H9 (cell line): ENCODE data around the gene VSIR. TPM values are rescaled to one million over a fixed set of nuclear protein-coding genes. Genes with fewer than 3 reads are reported as not detected.
A peak's percentile ranks its signal among the peaks of the same experiment; 100 is the strongest.

Experiments
- DNase-seq: peaks from one replicate; pipeline ENCODE4 v3.0.0-alpha.2; 2017
- H2AFZ ChIP-seq: one replicate; pipeline ENCODE4 v1.6.1; 2013; ENCODE audit warnings: mild to moderate bottlenecking, low read length, control low read depth, moderate library complexity
- H2AK5ac ChIP-seq: 2 replicates; pipeline ENCODE4 v1.6.1; 2013; ENCODE audit warnings: low read length, control low read depth, mixed read lengths; ENCODE audit not compliant: insufficient read length
- H2BK120ac ChIP-seq: one replicate; pipeline ENCODE4 v1.6.1; 2013; ENCODE audit warnings: low read depth, mild to moderate bottlenecking, low read length, control low read depth, inconsistent platforms; ENCODE audit not compliant: poor library complexity, severe bottlenecking
- H2BK12ac ChIP-seq: 2 replicates; pipeline ENCODE4 v1.6.1; 2013; ENCODE audit warnings: low read length, control low read depth, mixed read lengths, low read depth; ENCODE audit not compliant: insufficient read length
- H2BK15ac ChIP-seq: 2 replicates; pipeline ENCODE4 v1.6.1; 2013; ENCODE audit warnings: low read depth, low read length, control low read depth
- H2BK20ac ChIP-seq: one replicate; pipeline ENCODE4 v1.6.1; 2013; ENCODE audit warnings: low read depth, mild to moderate bottlenecking, low read length, control low read depth, inconsistent platforms; ENCODE audit not compliant: poor library complexity, severe bottlenecking
- H2BK5ac ChIP-seq: 2 replicates; pipeline ENCODE4 v1.6.1; 2013; ENCODE audit warnings: low read length, control low read depth, mixed read lengths; ENCODE audit not compliant: insufficient read length
- H3K14ac ChIP-seq: 2 replicates; pipeline ENCODE4 v1.6.1; 2013; ENCODE audit warnings: low read length, control low read depth; ENCODE audit not compliant: insufficient read depth
- H3K18ac ChIP-seq: 2 replicates; pipeline ENCODE4 v1.6.1; 2013; ENCODE audit warnings: low read depth, mild to moderate bottlenecking, mixed read lengths, low read length, control low read depth; ENCODE audit not compliant: insufficient read length
- H3K23ac ChIP-seq: 2 replicates; pipeline ENCODE4 v1.6.1; 2013; ENCODE audit warnings: low read length, control low read depth, mixed read lengths, low read depth; ENCODE audit not compliant: insufficient read length
- H3K23me2 ChIP-seq: 2 replicates; pipeline ENCODE4 v1.6.1; 2013; ENCODE audit warnings: low read depth, mild to moderate bottlenecking, mixed read lengths, low read length, control low read depth; ENCODE audit not compliant: insufficient read length, poor library complexity, severe bottlenecking
- H3K27ac ChIP-seq: 2 replicates; pipeline ENCODE4 v1.5.1; 2013; ENCODE audit warnings: low read length, control low read depth, mixed read lengths, low read depth; ENCODE audit not compliant: insufficient read length
- H3K27me3 ChIP-seq: 2 replicates; pipeline ENCODE4 v1.6.1; 2013; ENCODE audit warnings: low read length, control low read depth, inconsistent platforms; ENCODE audit not compliant: insufficient read depth
- H3K4ac ChIP-seq: 2 replicates; pipeline ENCODE4 v1.6.1; 2013; ENCODE audit warnings: low read depth, mild to moderate bottlenecking, control low read depth, inconsistent platforms, low read length, moderate library complexity
- H3K4me1 ChIP-seq: 2 replicates; pipeline ENCODE4 v1.6.1; 2013; ENCODE audit warnings: low read length, control low read depth, inconsistent platforms; ENCODE audit not compliant: insufficient read depth
- H3K4me2 ChIP-seq: 2 replicates; pipeline ENCODE4 v1.6.1; 2013; ENCODE audit warnings: low read length, control low read depth, mixed read lengths; ENCODE audit not compliant: insufficient read length, insufficient read depth
- H3K56ac ChIP-seq: 2 replicates; pipeline ENCODE4 v1.6.1; 2013; ENCODE audit warnings: low read depth, mild to moderate bottlenecking, mixed read lengths, low read length, control low read depth; ENCODE audit not compliant: insufficient read length
- H3K79me1 ChIP-seq: 2 replicates; pipeline ENCODE4 v1.6.1; 2013; ENCODE audit warnings: low read depth, mild to moderate bottlenecking, moderate library complexity, low read length, control low read depth, inconsistent platforms; ENCODE audit not compliant: insufficient read depth, poor library complexity, severe bottlenecking
- H3K79me2 ChIP-seq: 2 replicates; pipeline ENCODE4 v1.6.1; 2013; ENCODE audit warnings: low read length, control low read depth, inconsistent platforms; ENCODE audit not compliant: insufficient read depth
- H3K9ac ChIP-seq: 2 replicates; pipeline ENCODE4 v1.6.1; 2013; ENCODE audit warnings: low read length, control low read depth, mixed read lengths; ENCODE audit not compliant: insufficient read length; ENCODE audit errors: extremely low read depth
- H3K9me3 ChIP-seq: one replicate; pipeline ENCODE4 v1.6.1; 2013; ENCODE audit warnings: low read depth, low read length, inconsistent platforms; ENCODE audit not compliant: control insufficient read depth
- H3T11ph ChIP-seq: one replicate; pipeline ENCODE4 v1.6.1; 2013; ENCODE audit warnings: mild to moderate bottlenecking, low read length, control low read depth, inconsistent platforms
- H4K20me1 ChIP-seq: one replicate; pipeline ENCODE4 v1.6.1; 2013; ENCODE audit not compliant: control insufficient read depth, insufficient read length, insufficient read depth
- H4K5ac ChIP-seq: 2 replicates; pipeline ENCODE4 v1.6.1; 2013; ENCODE audit warnings: low read depth, mild to moderate bottlenecking, mixed read lengths, low read length, control low read depth; ENCODE audit not compliant: insufficient read length
- H4K8ac ChIP-seq: replicated peaks from 2 replicates; pipeline ENCODE4 v1.6.1; 2013; ENCODE audit warnings: low read length, control low read depth, mixed read lengths, low read depth; ENCODE audit not compliant: insufficient read length
- H4K91ac ChIP-seq: 2 replicates; pipeline ENCODE4 v1.6.1; 2013; ENCODE audit warnings: low read depth, mild to moderate bottlenecking, moderate library complexity, mixed read lengths, low read length, control low read depth; ENCODE audit not compliant: insufficient read length
- H3K27ac Mint-ChIP-seq, 3 experiments: 2 replicates in 2 of 3; 3 replicates in 1 of 3; pipeline ENCODE4 v1.8.0; 2020 to 2021; ENCODE audit warnings: mixed read lengths in 3 of 3, mild to moderate bottlenecking in 1 of 3, moderate library complexity in 1 of 3
- H3K27me3 Mint-ChIP-seq: 2 replicates; pipeline ENCODE4 v1.8.0; 2021; ENCODE audit warnings: low read depth, mild to moderate bottlenecking, moderate library complexity, mixed read lengths
- H3K36me3 Mint-ChIP-seq, 3 experiments: 2 replicates in 2 of 3; 3 replicates in 1 of 3; pipeline ENCODE4 v1.8.0; 2020 to 2021; ENCODE audit warnings: low read depth in 3 of 3, mixed read lengths in 3 of 3; ENCODE audit not compliant: insufficient read depth in 1 of 3
- H3K4me1 Mint-ChIP-seq, 2 experiments: 2 replicates each; pipeline ENCODE4 v1.8.0; 2020; ENCODE audit warnings: mixed read lengths in 2 of 2
- H3K4me3 Mint-ChIP-seq, 2 experiments: 2 replicates in 1 of 2; 3 replicates in 1 of 2; pipeline ENCODE4 v1.8.0; 2020 to 2021; ENCODE audit warnings: mild to moderate bottlenecking in 2 of 2, mixed read lengths in 2 of 2, moderate library complexity in 1 of 2
- H3K9me3 Mint-ChIP-seq, 2 experiments: 2 replicates in 1 of 2; 3 replicates in 1 of 2; pipeline ENCODE4 v1.8.0; 2020; ENCODE audit warnings: mild to moderate bottlenecking in 2 of 2, mixed read lengths in 2 of 2, moderate library complexity in 1 of 2
- WGBS: extraction: QIAGEN DNeasy Blood & Tissue Kit; methylation state at CpG from one replicate; pipeline ENCODE4 v1.1.7; 2013; ENCODE audit warnings: missing lambda C conversion rate, low lambda C conversion rate, mixed read lengths; ENCODE audit not compliant: insufficient read length; ENCODE audit errors: extremely low coverage; 5-methylcytosine and 5-hydroxymethylcytosine counted together
- total RNA-seq: library from RNA; stranded (reverse); gene quantifications from 2 replicates; pipeline ENCODE4 v1.2.1, GENCODE V29; 2021
- TF ChIP-seq, protein P1 (sequence below): fragments of 200-600 bp; sonication (generic); conservative IDR thresholded peaks from 3 replicates; pipeline ENCODE4 v1.8.0; 2021; ENCODE audit warnings: antibody characterized with exemption, mild to moderate bottlenecking

The VSIR gene
- total RNA-seq, 1 experiment from 2014 or later = 0.11 TPM

DNA sequence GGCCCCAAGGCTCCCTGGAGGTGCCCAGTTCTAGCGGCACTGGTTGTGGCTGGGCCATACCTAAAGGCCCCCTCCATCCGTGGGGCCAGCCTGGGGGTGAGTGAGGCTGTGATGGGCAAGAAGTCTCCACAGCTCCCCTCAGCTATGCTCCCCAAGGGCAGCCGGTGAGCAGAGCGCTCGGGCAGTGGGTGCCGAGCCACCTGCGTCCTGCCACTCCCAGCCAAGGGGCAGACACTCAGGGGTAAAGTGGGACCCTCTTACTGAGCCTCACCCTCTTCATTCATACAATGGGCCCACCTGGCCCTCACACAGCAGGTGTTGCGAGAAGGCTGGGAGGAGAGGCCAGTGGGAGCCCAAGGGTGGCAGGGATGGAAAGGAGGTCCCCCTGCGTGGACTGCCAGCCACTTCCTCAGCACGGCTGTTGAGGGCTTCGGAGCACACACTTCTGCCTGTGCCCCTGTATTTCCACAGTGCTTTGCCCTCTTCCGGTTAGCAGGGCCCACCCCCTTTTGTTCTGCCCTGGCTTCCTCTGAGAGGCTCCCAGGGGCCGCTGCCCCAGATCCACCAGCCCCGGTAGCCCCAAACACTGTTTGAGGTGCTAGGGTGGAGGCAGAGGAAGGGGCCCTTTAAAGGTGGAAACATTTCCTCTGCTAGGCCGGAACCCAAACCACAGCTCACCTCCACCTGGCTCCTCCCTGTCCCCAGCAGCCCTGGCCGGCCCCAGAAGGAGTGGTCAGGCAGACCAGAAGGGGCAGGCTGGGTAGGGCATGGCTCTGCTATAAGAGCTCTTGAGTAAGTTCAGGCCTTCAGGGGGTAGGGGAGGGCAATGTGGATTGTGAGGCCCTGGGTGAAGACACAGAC lies 37.4 kb downstream of the VSIR start:
- Histone ChIP-seq H3K4ac (no peak overlapping the region), H4K5ac (no peak overlapping the region), H3T11ph (no peak overlapping the region), H3K23me2 (no peaks in the 10 kb centered on the region), H3K27ac (no peak overlapping the region), H3K23ac (no peak overlapping the region), H4K8ac (no peak overlapping the region), H4K91ac (no peak overlapping the region), H3K79me2 (no peaks in the 10 kb centered on the region), H3K9ac (no peak overlapping the region), H2BK20ac (no peak overlapping the region), H3K14ac (peak overlapping the region; percentile 7; the same call in 1 of the 2 replicates), H3K27me3 (no peaks in the 10 kb centered on the region), H2BK15ac (no peak overlapping the region), H2BK120ac (no peak overlapping the region), H3K18ac (no peak overlapping the region), H3K9me3 (no peaks in the 10 kb centered on the region), H4K20me1 (no peaks in the 10 kb centered on the region), H3K4me2 (no peak overlapping the region), H2BK12ac (no peak overlapping the region), H3K56ac (no peak overlapping the region), H2AFZ (no peak overlapping the region), H3K4me1 (peaks cover 3% of the 10 kb centered on the region; the same call in 1 of the 2 replicates), H2AK5ac (no peak overlapping the region), H2BK5ac (no peak overlapping the region), H3K79me1 (no peaks in the 10 kb centered on the region)
- Mint-ChIP-seq H3K27me3 (peaks cover 3% of the 10 kb centered on the region; the same call in 1 of the 2 replicates), H3K4me1 (peaks cover 7 to 13% of the 10 kb centered on the region in 2 experiments), H3K36me3 (no peaks in the 10 kb centered on the region), H3K4me3 (no peak overlapping the region), H3K27ac (no peak overlapping the region), H3K9me3 (no peaks in the 10 kb centered on the region)
- TF ChIP-seq, protein P1, sequence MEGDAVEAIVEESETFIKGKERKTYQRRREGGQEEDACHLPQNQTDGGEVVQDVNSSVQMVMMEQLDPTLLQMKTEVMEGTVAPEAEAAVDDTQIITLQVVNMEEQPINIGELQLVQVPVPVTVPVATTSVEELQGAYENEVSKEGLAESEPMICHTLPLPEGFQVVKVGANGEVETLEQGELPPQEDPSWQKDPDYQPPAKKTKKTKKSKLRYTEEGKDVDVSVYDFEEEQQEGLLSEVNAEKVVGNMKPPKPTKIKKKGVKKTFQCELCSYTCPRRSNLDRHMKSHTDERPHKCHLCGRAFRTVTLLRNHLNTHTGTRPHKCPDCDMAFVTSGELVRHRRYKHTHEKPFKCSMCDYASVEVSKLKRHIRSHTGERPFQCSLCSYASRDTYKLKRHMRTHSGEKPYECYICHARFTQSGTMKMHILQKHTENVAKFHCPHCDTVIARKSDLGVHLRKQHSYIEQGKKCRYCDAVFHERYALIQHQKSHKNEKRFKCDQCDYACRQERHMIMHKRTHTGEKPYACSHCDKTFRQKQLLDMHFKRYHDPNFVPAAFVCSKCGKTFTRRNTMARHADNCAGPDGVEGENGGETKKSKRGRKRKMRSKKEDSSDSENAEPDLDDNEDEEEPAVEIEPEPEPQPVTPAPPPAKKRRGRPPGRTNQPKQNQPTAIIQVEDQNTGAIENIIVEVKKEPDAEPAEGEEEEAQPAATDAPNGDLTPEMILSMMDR = no peak
- DNase-seq = no peak
- no CpG with 5 or more reads among the region's 16 CpGs for WGBS
